ENCODE measurements around the gene ERF. TPM values are rescaled to one million over a fixed set of nuclear protein-coding genes. Genes with fewer than 3 reads are reported as not detected.

Gene ERF
- total RNA-seq, 1 experiment from 2014 or later, result 96.1 TPM

DNA sequence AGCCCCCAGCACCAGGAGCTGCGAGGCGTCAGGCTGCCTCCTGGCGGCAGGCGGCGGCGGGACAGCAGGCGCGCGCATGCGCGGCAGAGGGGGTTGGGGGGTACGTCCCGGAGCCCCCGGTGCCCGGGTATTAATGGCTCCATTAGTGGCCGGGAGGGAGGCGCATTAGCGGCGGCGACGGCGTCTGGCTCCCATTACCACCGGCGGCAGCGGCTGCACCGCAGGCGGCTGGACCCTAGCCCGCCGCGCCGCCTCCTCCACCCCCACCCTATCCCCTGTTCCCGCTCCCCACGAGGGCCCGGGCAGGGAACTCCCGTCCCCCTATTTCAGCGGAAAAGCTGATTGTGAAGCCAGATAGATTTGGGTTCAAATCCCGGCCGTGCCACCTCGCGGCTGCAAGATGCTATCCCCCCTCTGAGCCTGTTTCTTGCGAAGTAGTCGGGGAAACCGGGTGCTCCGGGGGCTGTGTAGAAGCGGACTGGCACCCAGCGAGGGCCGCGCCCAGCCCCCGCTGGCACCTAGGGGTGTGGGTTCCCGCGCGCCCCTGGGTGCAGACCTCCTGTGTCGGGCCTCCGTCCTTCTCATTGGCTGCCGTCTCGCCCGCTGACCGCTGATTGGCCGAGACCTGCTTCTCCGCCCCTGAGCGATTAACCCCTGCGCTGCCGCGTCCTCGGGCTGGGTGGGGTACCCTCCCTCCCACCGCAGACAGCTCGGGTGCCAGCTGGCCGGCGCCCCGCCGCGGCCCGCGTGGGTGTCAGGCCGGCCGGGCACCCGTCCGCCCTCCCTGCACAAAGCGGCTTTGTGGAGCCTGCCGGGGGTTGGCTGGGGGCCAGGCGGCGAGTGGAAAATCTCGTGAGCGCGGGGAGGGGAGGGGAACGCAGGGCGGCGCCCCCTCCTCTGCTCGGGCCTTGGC lies 25.2 kb upstream of the ERF start:
- CTCF ChIA-PET, result interaction anchor here (0.6 to 4.8 kb wide), 11 partner anchors 10 to 166 kb away, joined by 3 to 63 read pairs (median 5); partner anchors contain the start of genes GSK3A and PAFAH1B3
- no peak for TF ChIP-seq ELF1 (IDR thresholded peaks at IDR 0.05; ENCODE audit: borderline replicate concordance, low read depth)
- TF ChIP-seq, protein P1, sequence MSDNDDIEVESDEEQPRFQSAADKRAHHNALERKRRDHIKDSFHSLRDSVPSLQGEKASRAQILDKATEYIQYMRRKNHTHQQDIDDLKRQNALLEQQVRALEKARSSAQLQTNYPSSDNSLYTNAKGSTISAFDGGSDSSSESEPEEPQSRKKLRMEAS (IDR thresholded peaks at IDR 0.05), result no peak
- TF ChIP-seq CEBPB (IDR thresholded peaks at IDR 0.05; ENCODE audit: low read depth), result no peak
- TF ChIP-seq POLR2A (IDR thresholded peaks at IDR 0.05; ENCODE audit: borderline replicate concordance, extremely low read depth, insufficient read depth, insufficient read length), result peak; percentile 57
- no peak for TF ChIP-seq SRF (IDR thresholded peaks at IDR 0.05; ENCODE audit: low read depth)
- TF ChIP-seq, protein P2, sequence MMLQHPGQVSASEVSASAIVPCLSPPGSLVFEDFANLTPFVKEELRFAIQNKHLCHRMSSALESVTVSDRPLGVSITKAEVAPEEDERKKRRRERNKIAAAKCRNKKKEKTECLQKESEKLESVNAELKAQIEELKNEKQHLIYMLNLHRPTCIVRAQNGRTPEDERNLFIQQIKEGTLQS (IDR thresholded peaks at IDR 0.05), result no peak
- no peak for TF ChIP-seq EZH2phosphoT487 (IDR thresholded peaks at IDR 0.05; ENCODE audit: borderline replicate concordance)
- TF ChIP-seq SP1 (IDR thresholded peaks at IDR 0.05; ENCODE audit: low read depth), result peak; percentile 94
- TF ChIP-seq JUND (IDR thresholded peaks at IDR 0.05), result no peak
- no peak; the same call in 1 of the 2 replicates for TF ChIP-seq RAD21 (IDR thresholded peaks at IDR 0.05; ENCODE audit: low read depth)
- peak; percentile 2 for TF ChIP-seq YY1 (IDR thresholded peaks at IDR 0.05; ENCODE audit: extremely low read depth, insufficient replicate concordance, low read depth, low read length)
- peak; percentile 35; the same call in 1 of the 2 replicates for TF ChIP-seq ZFX (IDR thresholded peaks at IDR 0.05)
- no peak for TF ChIP-seq ZNF274 (IDR thresholded peaks at IDR 0.05; ENCODE audit: low read depth, low read length)
- TF ChIP-seq TCF7L2 (IDR thresholded peaks at IDR 0.05; ENCODE audit: borderline replicate concordance, extremely low read depth, insufficient read depth, insufficient read length), result peak; percentile 40
- TF ChIP-seq CBX3 (IDR thresholded peaks at IDR 0.05; ENCODE audit: low read depth), result no peak
- TF ChIP-seq, protein P3, sequence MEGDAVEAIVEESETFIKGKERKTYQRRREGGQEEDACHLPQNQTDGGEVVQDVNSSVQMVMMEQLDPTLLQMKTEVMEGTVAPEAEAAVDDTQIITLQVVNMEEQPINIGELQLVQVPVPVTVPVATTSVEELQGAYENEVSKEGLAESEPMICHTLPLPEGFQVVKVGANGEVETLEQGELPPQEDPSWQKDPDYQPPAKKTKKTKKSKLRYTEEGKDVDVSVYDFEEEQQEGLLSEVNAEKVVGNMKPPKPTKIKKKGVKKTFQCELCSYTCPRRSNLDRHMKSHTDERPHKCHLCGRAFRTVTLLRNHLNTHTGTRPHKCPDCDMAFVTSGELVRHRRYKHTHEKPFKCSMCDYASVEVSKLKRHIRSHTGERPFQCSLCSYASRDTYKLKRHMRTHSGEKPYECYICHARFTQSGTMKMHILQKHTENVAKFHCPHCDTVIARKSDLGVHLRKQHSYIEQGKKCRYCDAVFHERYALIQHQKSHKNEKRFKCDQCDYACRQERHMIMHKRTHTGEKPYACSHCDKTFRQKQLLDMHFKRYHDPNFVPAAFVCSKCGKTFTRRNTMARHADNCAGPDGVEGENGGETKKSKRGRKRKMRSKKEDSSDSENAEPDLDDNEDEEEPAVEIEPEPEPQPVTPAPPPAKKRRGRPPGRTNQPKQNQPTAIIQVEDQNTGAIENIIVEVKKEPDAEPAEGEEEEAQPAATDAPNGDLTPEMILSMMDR (IDR thresholded peaks at IDR 0.05 in 2 of 3, conservative IDR thresholded peaks at IDR 0.05 in 1 of 3; ENCODE audit: borderline replicate concordance in 1 of 3, insufficient read depth in 1 of 3, low read depth in 2 of 3, low read length in 2 of 3), result peak in 2 of 3 experiments; percentile 84 to 92; a peak in 5 of 6 replicates
- no peak for TF ChIP-seq EZH2 (IDR thresholded peaks at IDR 0.05)
- TF ChIP-seq FOSL1 (IDR thresholded peaks at IDR 0.05; ENCODE audit: low read depth), result no peak
- TF ChIP-seq EGR1 (IDR thresholded peaks at IDR 0.05; ENCODE audit: low read depth), result peak; percentile 72
- TF ChIP-seq, protein P4, sequence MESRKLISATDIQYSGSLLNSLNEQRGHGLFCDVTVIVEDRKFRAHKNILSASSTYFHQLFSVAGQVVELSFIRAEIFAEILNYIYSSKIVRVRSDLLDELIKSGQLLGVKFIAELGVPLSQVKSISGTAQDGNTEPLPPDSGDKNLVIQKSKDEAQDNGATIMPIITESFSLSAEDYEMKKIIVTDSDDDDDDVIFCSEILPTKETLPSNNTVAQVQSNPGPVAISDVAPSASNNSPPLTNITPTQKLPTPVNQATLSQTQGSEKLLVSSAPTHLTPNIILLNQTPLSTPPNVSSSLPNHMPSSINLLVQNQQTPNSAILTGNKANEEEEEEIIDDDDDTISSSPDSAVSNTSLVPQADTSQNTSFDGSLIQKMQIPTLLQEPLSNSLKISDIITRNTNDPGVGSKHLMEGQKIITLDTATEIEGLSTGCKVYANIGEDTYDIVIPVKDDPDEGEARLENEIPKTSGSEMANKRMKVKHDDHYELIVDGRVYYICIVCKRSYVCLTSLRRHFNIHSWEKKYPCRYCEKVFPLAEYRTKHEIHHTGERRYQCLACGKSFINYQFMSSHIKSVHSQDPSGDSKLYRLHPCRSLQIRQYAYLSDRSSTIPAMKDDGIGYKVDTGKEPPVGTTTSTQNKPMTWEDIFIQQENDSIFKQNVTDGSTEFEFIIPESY (IDR thresholded peaks at IDR 0.05; ENCODE audit: extremely low read depth, insufficient replicate concordance, low read length), result no peak
- peak; percentile 82 for TF ChIP-seq POLR2AphosphoS5 (IDR thresholded peaks at IDR 0.05; ENCODE audit: low read depth, low read length)
- no peak; the same call in 1 of the 2 replicates for TF ChIP-seq SIN3A (IDR thresholded peaks at IDR 0.05; ENCODE audit: low read depth)

More for the DNA sequence above, 25.2 kb upstream of the ERF start:
- peaks cover 7% of the 10 kb centered on the region; the same call in 1 of the 2 replicates for H3K79me2 ChIP-seq (ENCODE audit: insufficient read depth, low read length)
- peak overlapping the region; percentile 94 for H3K27ac ChIP-seq (ENCODE audit: low read depth, low read length)
- H4K20me1 ChIP-seq (ENCODE audit: insufficient read depth), result no peaks in the 10 kb centered on the region
- ChIA-PET RAD21 (ENCODE audit: low non-redundant PET in 1 of 2, low total read pairs in 2 of 2, uncharacterized antibody in 2 of 2, unreplicated experiment in 2 of 2) (interaction anchor here (0.8 to 1.9 kb wide), 5 partner anchors 33 to 38 kb away, joined by 4 to 9 read pairs (median 6); partner anchors contain the start of gene GSK3A (in 1 of the 2)), POLR2A (interaction anchor here (0.8 to 2.5 kb wide), 6 partner anchors 10 to 36 kb away, joined by 3 to 19 read pairs (median 4); partner anchors contain the start of genes CIC, PAFAH1B3 and PRR19)
- peaks cover 46 to 66% of the 10 kb centered on the region in 2 experiments for H3K4me1 ChIP-seq (ENCODE audit: control insufficient read depth in 1 of 2, insufficient read depth in 2 of 2, low read length in 2 of 2)
- no peaks in the 10 kb centered on the region for H3K9me2 ChIP-seq (ENCODE audit: insufficient read depth)
- H3K27me3 ChIP-seq (ENCODE audit: insufficient read depth, low read length), result no peaks in the 10 kb centered on the region
- peaks cover 0 to under 1% of the 10 kb centered on the region in 2 experiments; a peak in 1 of 4 replicates for H3K36me3 ChIP-seq (ENCODE audit: control insufficient read depth in 1 of 2, insufficient read depth in 2 of 2, low read length in 2 of 2)
- peak; percentile 63 for ATAC-seq
- TSS peak; percentile 83 for BruUV-seq (replicated peaks)
- no peaks in the 10 kb centered on the region for H3K9me3 ChIP-seq (ENCODE audit: control insufficient read depth in 1 of 2, insufficient read depth in 1 of 2, low read depth in 1 of 2, low read length in 2 of 2)
- peak overlapping the region; percentile 86 for H3K9ac ChIP-seq (ENCODE audit: low read length)
- peak overlapping the region; percentile 70 to 72 for H3K4me3 ChIP-seq (replicated peaks in 1 of 2; ENCODE audit: low read depth in 1 of 2, low read length in 2 of 2)
- no peak overlapping the region for H2AFZ ChIP-seq (ENCODE audit: low read depth, low read length, poor library complexity, severe bottlenecking)
- H3K4me2 ChIP-seq (ENCODE audit: low read length), result peak overlapping the region; percentile 97
- intact Hi-C loops (cut with micrococcal nuclease), result loop anchor here (1.0 to 2.0 kb wide), 2 partner anchors 34 to 37 kb away; partner anchors contain the start of gene GSK3A
- peak; percentile 77 for DNase-seq (ENCODE audit: low read depth, low spot score)
